ENCODE results near the gene OPCML. TPM values are rescaled to one million over a fixed set of nuclear protein-coding genes. Genes with fewer than 3 reads are reported as not detected.

Gene OPCML
- total and polyA plus RNA-seq, 4 donors = under 0.01 to 1.3 (median 0.88) TPM; not detected in 1

DNA sequence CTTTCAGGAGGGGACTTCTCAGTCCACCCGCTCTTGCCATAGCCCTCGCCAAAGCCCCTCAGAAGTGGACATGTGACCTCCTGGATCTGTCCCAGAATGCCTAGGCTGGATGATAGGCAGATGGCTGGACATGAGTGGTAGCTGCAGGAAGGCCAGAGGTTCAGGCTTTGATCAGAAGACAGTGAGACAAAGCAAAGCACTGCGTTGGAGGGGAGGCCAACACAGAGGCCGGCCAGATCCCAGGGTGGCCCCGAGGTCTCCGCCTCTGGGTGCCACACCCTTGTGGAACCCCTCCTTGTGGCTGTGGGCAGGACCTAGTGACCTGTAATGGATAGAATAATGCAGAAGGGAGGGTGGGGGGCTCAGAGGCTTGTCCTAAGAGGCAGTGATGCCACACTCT, 147.6 kb downstream of the OPCML start:
- H3K9me3 ChIP-seq (ENCODE audit: control insufficient read depth, low read length) = no peaks in the 10 kb centered on the region
- H3K36me3 ChIP-seq (ENCODE audit: control insufficient read depth in 1 of 2, insufficient read depth in 2 of 2, low read length in 1 of 2) = no peaks in the 10 kb centered on the region
- intact Hi-C loops (cut with DNase I) = no loop called here
- H3K4me3 ChIP-seq (ENCODE audit: low read length in 2 of 2) = no peak overlapping the region
- no peak overlapping the region for H3K27ac ChIP-seq (ENCODE audit: low read depth in 1 of 2, low read length in 2 of 2)
- H3K27me3 ChIP-seq (ENCODE audit: control insufficient read depth in 1 of 2, insufficient read depth in 2 of 2, low read length in 1 of 2) = no peaks in the 10 kb centered on the region
- WGBS, 2 donors = 80 to 88% methylated on average over 6 of the region's 6 CpGs
- H3K4me1 ChIP-seq (ENCODE audit: control insufficient read depth in 1 of 2, insufficient read depth in 2 of 2, low read length in 2 of 2) = no peaks in the 10 kb centered on the region
- ATAC-seq (ENCODE audit: low FRiP score) = no peak
- no peak for DNase-seq

DNA sequence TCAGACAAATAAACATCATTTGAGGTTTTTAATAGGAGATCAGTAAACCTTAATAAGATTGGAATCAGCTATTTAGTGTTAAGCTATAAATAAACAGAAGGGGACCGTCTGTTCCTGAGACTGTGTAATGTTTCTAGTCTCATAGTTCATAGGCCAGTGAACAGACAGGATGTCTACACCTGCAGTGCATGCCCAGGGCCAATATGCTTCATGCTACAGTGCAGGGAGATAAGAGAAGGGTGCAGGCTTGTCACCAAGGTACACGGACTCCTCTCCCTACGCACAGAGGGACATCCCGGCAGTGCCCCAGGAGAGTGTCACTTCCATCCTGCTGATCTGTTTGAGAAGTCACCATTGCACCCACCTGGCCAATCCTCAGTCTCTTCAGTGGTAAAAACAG, 148.6 kb downstream of the OPCML start:
- 77 to 79% methylated on average over 4 of the region's 4 CpGs for WGBS, 2 donors
- Histone ChIP-seq H3K36me3 (ENCODE audit: control insufficient read depth in 1 of 2, insufficient read depth in 2 of 2, low read length in 1 of 2) (no peaks in the 10 kb centered on the region), H3K4me1 (ENCODE audit: control insufficient read depth in 1 of 2, insufficient read depth in 2 of 2, low read length in 2 of 2) (no peaks in the 10 kb centered on the region), H3K9me3 (ENCODE audit: control insufficient read depth, low read length) (no peaks in the 10 kb centered on the region), H3K4me3 (ENCODE audit: low read length in 2 of 2) (no peak overlapping the region), H3K27me3 (ENCODE audit: control insufficient read depth in 1 of 2, insufficient read depth in 2 of 2, low read length in 1 of 2) (no peaks in the 10 kb centered on the region), H3K27ac (ENCODE audit: low read depth in 1 of 2, low read length in 2 of 2) (no peak overlapping the region)
- DNase-seq (no peak), ATAC-seq (ENCODE audit: low FRiP score) (no peak)
- intact Hi-C loops (cut with DNase I) = no loop called here

DNA sequence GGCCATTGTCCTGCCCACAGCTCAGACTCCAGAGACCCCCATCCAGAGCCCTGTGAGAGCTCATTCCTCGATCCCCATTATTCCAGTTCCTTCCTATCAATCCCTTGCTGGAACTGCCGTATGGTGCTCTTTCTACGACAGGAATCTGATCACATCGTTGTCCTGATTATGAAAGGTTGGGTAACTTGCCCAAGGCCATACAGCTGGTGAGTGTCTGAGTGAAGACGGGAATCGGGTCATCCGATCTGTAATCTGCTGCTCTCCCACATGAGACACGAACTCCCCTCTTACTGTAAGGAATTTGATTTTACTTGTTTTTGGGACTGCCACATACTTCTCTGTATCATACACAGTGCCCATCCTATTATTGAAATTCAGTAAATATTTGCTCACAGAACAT, 149.1 kb downstream of the OPCML start:
- Histone ChIP-seq H3K36me3 (ENCODE audit: control insufficient read depth in 1 of 2, insufficient read depth in 2 of 2, low read length in 1 of 2) (no peaks in the 10 kb centered on the region), H3K27me3 (ENCODE audit: control insufficient read depth in 1 of 2, insufficient read depth in 2 of 2, low read length in 1 of 2) (no peaks in the 10 kb centered on the region), H3K9me3 (ENCODE audit: control insufficient read depth, low read length) (no peaks in the 10 kb centered on the region), H3K4me3 (ENCODE audit: low read length in 2 of 2) (no peak overlapping the region), H3K4me1 (ENCODE audit: control insufficient read depth in 1 of 2, insufficient read depth in 2 of 2, low read length in 2 of 2) (no peaks in the 10 kb centered on the region), H3K27ac (ENCODE audit: low read depth in 1 of 2, low read length in 2 of 2) (no peak overlapping the region)
- no peak for ATAC-seq (ENCODE audit: low FRiP score)
- no peak for DNase-seq
- 66 to 90% methylated on average over 8 of the region's 8 CpGs for WGBS, 2 donors
- intact Hi-C loops (cut with DNase I) = no loop called here

DNA sequence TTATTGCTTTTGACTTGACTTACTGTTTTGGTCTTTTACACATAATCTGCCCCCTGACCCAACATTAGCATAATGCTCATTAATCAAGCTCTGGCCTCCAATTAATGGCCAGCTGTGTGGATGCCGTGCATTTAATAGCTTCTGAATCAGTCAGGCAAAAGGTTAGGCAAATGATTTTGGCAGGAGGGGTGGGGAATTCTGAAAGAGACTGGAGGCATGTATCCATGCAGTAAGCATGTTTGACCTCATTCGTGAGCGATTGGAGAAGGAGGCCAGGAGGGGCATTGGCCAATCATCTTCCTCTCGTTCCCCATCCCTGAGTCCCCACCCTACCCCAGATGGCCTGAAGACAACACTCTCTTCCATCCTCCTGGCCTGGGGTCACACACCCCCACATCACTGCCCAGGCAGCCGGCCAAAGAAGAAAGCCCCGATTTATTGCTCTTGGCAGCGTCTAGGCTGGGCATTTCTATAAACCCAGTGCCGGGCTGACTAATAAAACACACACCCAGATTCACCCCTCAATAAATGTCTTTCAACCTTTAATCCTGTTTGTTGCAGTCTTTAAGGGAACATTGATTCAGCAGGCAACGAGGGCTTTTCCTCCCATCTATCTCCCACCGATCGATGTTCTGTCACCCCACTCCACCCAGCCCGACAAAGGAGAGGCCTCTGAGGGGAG, 150.0 kb downstream of the OPCML start:
- ATAC-seq (ENCODE audit: low FRiP score) (no peak), DNase-seq (no peak)
- Histone ChIP-seq H3K27ac (ENCODE audit: low read depth in 1 of 2, low read length in 2 of 2) (no peak overlapping the region), H3K36me3 (ENCODE audit: control insufficient read depth in 1 of 2, insufficient read depth in 2 of 2, low read length in 1 of 2) (no peaks in the 10 kb centered on the region), H3K9me3 (ENCODE audit: control insufficient read depth, low read length) (no peaks in the 10 kb centered on the region), H3K4me1 (ENCODE audit: control insufficient read depth in 1 of 2, insufficient read depth in 2 of 2, low read length in 2 of 2) (no peaks in the 10 kb centered on the region), H3K4me3 (ENCODE audit: low read length in 2 of 2) (no peak overlapping the region), H3K27me3 (ENCODE audit: control insufficient read depth in 1 of 2, insufficient read depth in 2 of 2, low read length in 1 of 2) (no peaks in the 10 kb centered on the region)
- intact Hi-C loops (cut with DNase I) = no loop called here
- WGBS, 2 donors = 44% methylated on average over 12 of the region's 12 CpGs

DNA sequence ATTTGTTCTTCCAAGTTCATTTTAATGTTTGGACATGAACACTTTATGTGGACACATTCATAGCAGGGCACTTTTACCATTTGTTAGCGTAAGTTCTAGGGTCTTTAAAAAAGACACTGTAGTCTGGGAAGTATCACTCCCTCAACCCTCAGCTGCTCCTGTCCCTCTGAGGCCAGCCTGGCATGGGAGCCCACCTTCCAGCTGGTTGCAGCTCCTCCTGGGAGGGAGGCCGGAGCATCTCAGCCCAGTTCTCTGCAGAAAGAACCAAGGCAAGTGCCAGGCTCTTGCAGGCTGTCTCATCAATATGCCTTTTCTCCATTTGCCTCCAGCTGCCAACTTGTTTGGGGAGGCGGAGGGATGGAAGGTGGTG, 150.6 kb downstream of the OPCML start:
- Histone ChIP-seq H3K4me1 (ENCODE audit: control insufficient read depth in 1 of 2, insufficient read depth in 2 of 2, low read length in 2 of 2) (no peaks in the 10 kb centered on the region), H3K27me3 (ENCODE audit: control insufficient read depth in 1 of 2, insufficient read depth in 2 of 2, low read length in 1 of 2) (no peaks in the 10 kb centered on the region), H3K9me3 (ENCODE audit: control insufficient read depth, low read length) (no peaks in the 10 kb centered on the region), H3K4me3 (ENCODE audit: low read length in 2 of 2) (no peak overlapping the region), H3K27ac (ENCODE audit: low read depth in 1 of 2, low read length in 2 of 2) (no peak overlapping the region), H3K36me3 (ENCODE audit: control insufficient read depth in 1 of 2, insufficient read depth in 2 of 2, low read length in 1 of 2) (no peaks in the 10 kb centered on the region)
- ATAC-seq (ENCODE audit: low FRiP score) (no peak), DNase-seq (no peak)
- intact Hi-C loops (cut with DNase I) = no loop called here
- WGBS, 2 donors = 76 to 87% methylated on average over 3 of the region's 3 CpGs

DNA sequence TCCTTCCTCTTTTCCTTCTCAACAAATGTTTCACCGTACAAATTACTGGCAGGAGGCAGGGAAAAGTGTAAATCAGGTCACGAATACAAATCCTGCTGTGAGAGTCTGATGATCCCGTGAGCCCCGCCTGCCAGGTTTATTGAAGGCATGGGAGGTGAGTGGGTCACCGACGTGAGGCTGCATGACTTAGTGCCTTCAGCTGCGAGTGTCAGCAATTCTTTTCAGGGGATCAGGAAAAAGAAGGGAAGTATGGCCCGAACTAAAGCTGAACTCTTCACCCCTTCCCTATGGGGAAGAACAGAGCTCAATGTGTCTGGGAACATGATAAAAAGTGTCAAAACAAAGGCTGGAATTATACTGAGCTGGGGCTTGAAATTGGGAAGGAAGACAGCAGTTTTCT, 166.2 kb downstream of the OPCML start:
- Histone ChIP-seq H3K4me1 (ENCODE audit: control insufficient read depth in 1 of 2, insufficient read depth in 2 of 2, low read length in 2 of 2) (no peaks in the 10 kb centered on the region), H3K4me3 (ENCODE audit: low read length in 2 of 2) (no peak overlapping the region), H3K9me3 (ENCODE audit: control insufficient read depth, low read length) (peaks cover 3% of the 10 kb centered on the region), H3K36me3 (ENCODE audit: control insufficient read depth in 1 of 2, insufficient read depth in 2 of 2, low read length in 1 of 2) (no peaks in the 10 kb centered on the region), H3K27me3 (ENCODE audit: control insufficient read depth in 1 of 2, insufficient read depth in 2 of 2, low read length in 1 of 2) (no peaks in the 10 kb centered on the region), H3K27ac (ENCODE audit: low read depth in 1 of 2, low read length in 2 of 2) (no peak overlapping the region)
- WGBS, 2 donors = 34 to 46% methylated on average over 8 of the region's 8 CpGs
- intact Hi-C loops (cut with DNase I) = no loop called here
- DNase-seq (no peak), ATAC-seq (ENCODE audit: low FRiP score) (no peak)

DNA sequence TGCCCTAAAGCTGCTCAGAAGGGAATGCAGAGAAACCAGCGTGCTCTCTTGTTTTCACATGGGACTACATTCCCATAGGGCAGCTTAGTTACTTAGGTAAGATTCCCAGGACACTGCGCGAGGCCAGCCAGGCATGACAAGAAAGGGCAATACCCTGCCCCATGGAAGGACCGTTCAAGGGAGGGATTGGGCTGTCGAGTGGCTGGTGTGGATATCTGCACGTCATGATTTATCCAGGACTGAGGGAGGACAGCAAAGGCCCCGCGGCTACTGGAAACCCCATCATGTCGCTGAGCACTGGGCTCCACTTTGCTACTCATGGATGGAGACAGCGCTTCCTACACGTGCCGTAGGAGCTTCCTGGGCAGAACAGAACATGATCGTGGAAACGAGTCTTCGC, 169.4 kb downstream of the OPCML start:
- WGBS, 2 donors = 90% methylated on average over 15 of the region's 15 CpGs
- ATAC-seq (ENCODE audit: low FRiP score) (no peak), DNase-seq (no peak)
- no peak overlapping the region for H3K27ac ChIP-seq (ENCODE audit: low read depth in 1 of 2, low read length in 2 of 2)
- no peaks in the 10 kb centered on the region for H3K4me1 ChIP-seq (ENCODE audit: control insufficient read depth in 1 of 2, insufficient read depth in 2 of 2, low read length in 2 of 2)
- no peaks in the 10 kb centered on the region for H3K36me3 ChIP-seq (ENCODE audit: control insufficient read depth in 1 of 2, insufficient read depth in 2 of 2, low read length in 1 of 2)
- H3K27me3 ChIP-seq (ENCODE audit: control insufficient read depth in 1 of 2, insufficient read depth in 2 of 2, low read length in 1 of 2) = no peaks in the 10 kb centered on the region
- intact Hi-C loops (cut with DNase I) = no loop called here
- H3K4me3 ChIP-seq (ENCODE audit: low read length in 2 of 2) = no peak overlapping the region
- H3K9me3 ChIP-seq (ENCODE audit: control insufficient read depth, low read length) = peaks cover 3% of the 10 kb centered on the region

DNA sequence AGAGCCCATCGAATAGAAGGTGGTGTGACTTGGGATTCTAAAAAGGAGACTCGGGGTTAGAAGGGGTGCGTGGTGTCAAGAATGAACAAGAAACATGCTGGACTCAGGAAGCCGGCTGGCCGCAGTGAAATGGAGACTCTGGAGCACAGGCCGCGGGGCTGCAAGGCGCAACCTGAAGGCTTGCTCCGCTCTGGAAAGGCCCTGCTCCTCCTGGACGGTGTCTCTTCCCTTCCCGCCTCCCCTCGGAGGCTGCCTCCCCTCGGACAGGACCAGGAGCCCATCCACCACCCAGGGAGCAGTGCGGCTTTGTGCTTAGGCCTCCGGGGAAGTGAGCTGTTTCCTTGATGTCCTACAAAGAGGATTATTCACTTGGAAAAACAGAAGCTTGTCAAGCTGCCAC, 170.1 kb downstream of the OPCML start:
- H3K27me3 ChIP-seq (ENCODE audit: control insufficient read depth in 1 of 2, insufficient read depth in 2 of 2, low read length in 1 of 2) = no peaks in the 10 kb centered on the region
- no peak for ATAC-seq (ENCODE audit: low FRiP score)
- no peak overlapping the region for H3K27ac ChIP-seq (ENCODE audit: low read depth in 1 of 2, low read length in 2 of 2)
- no peak for DNase-seq
- no peaks in the 10 kb centered on the region for H3K4me1 ChIP-seq (ENCODE audit: control insufficient read depth in 1 of 2, insufficient read depth in 2 of 2, low read length in 2 of 2)
- 86 to 87% methylated on average over 15 of the region's 15 CpGs for WGBS, 2 donors
- no peaks in the 10 kb centered on the region for H3K36me3 ChIP-seq (ENCODE audit: control insufficient read depth in 1 of 2, insufficient read depth in 2 of 2, low read length in 1 of 2)
- no peak overlapping the region for H3K4me3 ChIP-seq (ENCODE audit: low read length in 2 of 2)
- intact Hi-C loops (cut with DNase I) = no loop called here
- peaks cover 3% of the 10 kb centered on the region for H3K9me3 ChIP-seq (ENCODE audit: control insufficient read depth, low read length)

DNA sequence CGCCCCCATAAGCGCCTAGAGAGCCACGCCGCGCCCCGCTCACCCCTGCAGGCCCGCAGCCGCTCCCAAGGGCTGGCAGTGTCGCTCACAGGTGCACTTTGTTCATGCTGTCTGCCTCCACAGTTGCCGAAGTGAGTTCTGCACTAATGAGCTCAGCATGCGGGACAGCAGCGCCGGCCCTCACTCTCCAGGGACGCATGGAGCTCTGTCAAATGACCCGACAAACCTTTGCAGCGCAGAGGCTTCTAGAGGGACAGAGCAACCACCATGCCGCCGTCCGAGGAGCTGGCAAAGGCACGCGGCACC, 170.7 kb downstream of the OPCML start:
- H3K27ac ChIP-seq (ENCODE audit: low read depth in 1 of 2, low read length in 2 of 2) = no peak overlapping the region
- intact Hi-C loops (cut with DNase I) = no loop called here
- DNase-seq (no peak), ATAC-seq (ENCODE audit: low FRiP score) (no peak)
- no peak overlapping the region for H3K4me3 ChIP-seq (ENCODE audit: low read length in 2 of 2)
- 93% methylated on average over 21 of the region's 21 CpGs for WGBS, 2 donors
- H3K27me3 ChIP-seq (ENCODE audit: control insufficient read depth in 1 of 2, insufficient read depth in 2 of 2, low read length in 1 of 2) = no peaks in the 10 kb centered on the region
- H3K9me3 ChIP-seq (ENCODE audit: control insufficient read depth, low read length) = peaks cover 3% of the 10 kb centered on the region
- H3K36me3 ChIP-seq (ENCODE audit: control insufficient read depth in 1 of 2, insufficient read depth in 2 of 2, low read length in 1 of 2) = no peaks in the 10 kb centered on the region
- no peaks in the 10 kb centered on the region for H3K4me1 ChIP-seq (ENCODE audit: control insufficient read depth in 1 of 2, insufficient read depth in 2 of 2, low read length in 2 of 2)
